ENCODE data around the gene FHIP1A. TPM values are rescaled to one million over a fixed set of nuclear protein-coding genes. Genes with fewer than 3 reads are reported as not detected.
A peak's percentile ranks its signal among the peaks of the same experiment; 100 is the strongest.

FHIP1A gene
- total RNA-seq, result under 0.01 and 0.32 TPM in 2 replicates

DNA sequence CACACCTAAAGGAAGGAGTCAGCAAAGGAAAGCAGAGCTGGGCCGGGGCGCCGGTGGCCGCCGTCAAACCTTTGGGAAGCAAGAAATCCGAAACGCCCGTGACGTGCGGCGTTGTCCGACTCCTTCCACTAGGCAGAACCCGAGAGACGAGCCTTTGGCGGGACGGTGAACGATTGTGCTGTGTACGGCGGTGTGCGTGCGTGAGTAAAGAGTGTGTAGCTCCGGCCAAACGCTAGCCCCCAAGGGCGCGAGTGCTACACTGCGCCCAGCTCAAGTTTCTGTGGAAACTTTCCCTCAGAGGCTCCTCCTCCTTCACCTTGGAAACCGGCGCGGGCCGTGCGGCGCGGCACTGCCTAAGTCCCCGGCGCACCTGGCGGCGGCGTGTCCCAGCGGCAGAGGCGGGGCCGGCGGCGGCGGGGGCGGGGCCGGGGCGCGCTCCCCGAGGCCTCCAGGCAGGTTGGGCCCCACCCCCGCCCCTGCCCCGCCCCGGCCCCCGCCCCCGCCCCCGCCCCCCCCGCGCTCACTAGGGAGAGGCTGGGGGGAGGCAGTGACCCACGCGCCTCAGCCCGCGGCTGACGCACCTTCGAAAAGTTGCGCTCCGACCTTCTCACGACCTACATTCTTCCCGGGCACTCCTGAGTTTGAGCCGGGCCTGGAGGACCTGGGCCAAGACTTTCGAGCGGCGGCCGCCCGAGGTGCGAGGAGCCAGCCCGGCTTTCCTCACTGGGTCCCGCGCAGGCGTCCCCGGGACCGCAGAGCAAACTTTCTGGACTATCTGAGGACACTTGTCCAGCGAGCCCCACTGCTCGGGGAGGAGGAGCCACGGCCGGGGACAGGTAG lies at the start of gene FHIP1A:
Gene FHIP1A (plus strand): TSS at position 547 of the 840 bp plus-strand sequence. CDS start 157,084 bp downstream, outside the sequence.
- DNase-seq (ENCODE audit: low read depth), result peak; percentile 45
- TF ChIP-seq, protein P1, sequence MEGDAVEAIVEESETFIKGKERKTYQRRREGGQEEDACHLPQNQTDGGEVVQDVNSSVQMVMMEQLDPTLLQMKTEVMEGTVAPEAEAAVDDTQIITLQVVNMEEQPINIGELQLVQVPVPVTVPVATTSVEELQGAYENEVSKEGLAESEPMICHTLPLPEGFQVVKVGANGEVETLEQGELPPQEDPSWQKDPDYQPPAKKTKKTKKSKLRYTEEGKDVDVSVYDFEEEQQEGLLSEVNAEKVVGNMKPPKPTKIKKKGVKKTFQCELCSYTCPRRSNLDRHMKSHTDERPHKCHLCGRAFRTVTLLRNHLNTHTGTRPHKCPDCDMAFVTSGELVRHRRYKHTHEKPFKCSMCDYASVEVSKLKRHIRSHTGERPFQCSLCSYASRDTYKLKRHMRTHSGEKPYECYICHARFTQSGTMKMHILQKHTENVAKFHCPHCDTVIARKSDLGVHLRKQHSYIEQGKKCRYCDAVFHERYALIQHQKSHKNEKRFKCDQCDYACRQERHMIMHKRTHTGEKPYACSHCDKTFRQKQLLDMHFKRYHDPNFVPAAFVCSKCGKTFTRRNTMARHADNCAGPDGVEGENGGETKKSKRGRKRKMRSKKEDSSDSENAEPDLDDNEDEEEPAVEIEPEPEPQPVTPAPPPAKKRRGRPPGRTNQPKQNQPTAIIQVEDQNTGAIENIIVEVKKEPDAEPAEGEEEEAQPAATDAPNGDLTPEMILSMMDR (IDR thresholded peaks at IDR 0.05; ENCODE audit: insufficient read depth, low read depth, low read length), result no peak
- H3K4me3 ChIP-seq (ENCODE audit: low read depth, low read length), result peak within 1 kb of the TSS; percentile 57

DNA sequence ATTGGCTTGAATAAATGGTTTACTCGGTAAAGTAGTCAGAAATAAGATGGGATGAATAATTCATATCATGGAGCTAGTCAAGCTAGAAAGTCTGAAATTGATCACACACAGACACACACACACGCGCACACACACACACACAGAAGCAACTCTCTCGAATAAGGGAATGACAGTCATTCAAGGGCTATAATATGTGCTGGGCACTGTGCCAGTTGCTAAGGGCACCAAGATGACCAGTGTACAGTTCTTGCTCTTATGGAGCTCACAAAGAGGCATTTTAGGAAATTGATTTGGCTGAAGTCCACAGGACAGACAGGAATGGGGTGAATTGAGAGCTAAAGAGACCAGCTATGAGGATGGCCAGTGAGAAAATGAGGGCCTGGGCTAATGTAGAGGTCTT lies 49.4 kb upstream of the FHIP1A start:
- DNase-seq (ENCODE audit: low read depth), result no peak

DNA sequence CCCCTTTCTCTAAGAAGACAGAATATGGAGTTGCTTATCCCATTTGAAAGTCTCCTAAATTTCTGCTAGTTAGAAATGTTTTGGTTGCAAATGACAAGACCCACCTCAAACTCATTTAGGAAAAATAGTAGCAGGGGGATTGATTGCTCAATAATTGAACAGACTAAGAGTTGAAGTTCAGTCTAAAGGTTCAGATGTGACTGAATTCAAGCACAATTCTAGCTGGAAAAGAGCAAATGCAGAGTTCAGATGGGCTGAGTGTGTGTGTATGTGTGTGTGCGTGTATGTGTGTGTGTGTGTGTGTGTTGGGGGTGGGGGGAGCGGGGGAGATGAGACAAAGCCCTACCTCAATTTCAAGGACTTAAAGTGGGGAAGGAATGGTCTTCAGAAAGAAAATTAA lies 47.9 kb upstream of the FHIP1A start:
- TF ChIP-seq, protein P1 (IDR thresholded peaks at IDR 0.05; ENCODE audit: insufficient read depth, low read depth, low read length), result no peak
- no peak for DNase-seq (ENCODE audit: low read depth)
- no peak overlapping the region for H3K4me3 ChIP-seq (ENCODE audit: low read depth, low read length)

More for the DNA sequence above, 49.4 kb upstream of the FHIP1A start:
- TF ChIP-seq, protein P1 (IDR thresholded peaks at IDR 0.05; ENCODE audit: insufficient read depth, low read depth, low read length), result no peak
- H3K4me3 ChIP-seq (ENCODE audit: low read depth, low read length), result no peak overlapping the region

DNA sequence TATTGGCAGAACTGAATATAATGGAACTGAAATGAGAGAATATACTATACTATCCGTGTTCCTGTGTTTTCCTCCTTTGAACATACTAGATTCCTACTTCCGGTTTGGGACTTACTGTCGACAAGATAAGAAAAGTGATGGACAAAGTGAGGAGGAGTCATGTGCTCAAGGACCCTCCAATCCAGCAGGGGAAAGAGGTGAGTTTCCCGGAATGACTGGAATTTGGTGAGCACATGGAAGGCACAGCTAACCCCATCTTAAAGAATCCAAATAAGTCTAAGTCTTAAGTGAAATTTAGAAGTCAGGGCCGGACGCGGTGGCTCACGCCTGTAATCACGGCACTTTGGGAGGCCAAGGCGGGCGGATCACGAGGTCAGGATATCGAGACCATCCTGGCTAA lies 47.0 kb upstream of the FHIP1A start:
- DNase-seq (ENCODE audit: low read depth), result no peak
- TF ChIP-seq, protein P1 (IDR thresholded peaks at IDR 0.05; ENCODE audit: insufficient read depth, low read depth, low read length), result no peak
- no peak overlapping the region for H3K4me3 ChIP-seq (ENCODE audit: low read depth, low read length)

DNA sequence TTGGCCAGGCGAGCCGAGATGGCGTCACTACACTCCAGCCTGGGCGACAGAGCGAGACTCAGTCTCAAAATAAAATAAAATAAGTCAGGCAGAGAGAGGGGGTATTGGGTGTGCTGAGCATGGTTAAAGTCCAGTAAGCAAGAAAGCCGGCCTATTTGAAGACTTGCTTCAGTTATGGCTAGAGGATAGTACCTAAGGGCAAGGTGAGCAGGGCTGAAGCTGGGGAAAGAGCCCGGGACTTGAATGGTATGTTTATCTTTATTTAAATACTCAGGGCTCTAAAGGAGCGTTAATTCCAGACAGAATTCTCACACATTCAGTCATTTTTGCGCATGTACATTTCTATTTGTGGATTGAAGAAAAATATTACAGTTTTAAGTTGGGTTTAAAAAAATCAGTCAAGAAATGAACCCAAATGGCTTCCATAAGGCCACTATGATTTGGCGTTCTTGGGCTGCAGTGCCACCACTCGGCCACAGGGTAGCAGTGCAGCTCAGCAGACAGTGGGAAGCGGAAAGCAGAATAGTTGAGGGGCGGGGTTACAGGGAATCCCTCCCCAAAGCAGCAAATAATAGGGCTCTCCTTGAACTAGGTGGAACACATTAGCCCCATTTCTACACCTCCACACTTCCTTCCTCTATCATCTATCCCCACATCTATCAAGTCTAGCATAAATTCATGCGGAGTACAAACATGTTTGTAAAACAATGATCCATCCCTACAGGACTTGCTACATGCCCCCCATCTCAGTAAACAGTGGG lies 46.4 kb upstream of the FHIP1A start:
- DNase-seq (ENCODE audit: low read depth), result peak; percentile 79
- TF ChIP-seq, protein P1 (IDR thresholded peaks at IDR 0.05; ENCODE audit: insufficient read depth, low read depth, low read length), result peak; percentile 100
- no peak overlapping the region for H3K4me3 ChIP-seq (ENCODE audit: low read depth, low read length)

DNA sequence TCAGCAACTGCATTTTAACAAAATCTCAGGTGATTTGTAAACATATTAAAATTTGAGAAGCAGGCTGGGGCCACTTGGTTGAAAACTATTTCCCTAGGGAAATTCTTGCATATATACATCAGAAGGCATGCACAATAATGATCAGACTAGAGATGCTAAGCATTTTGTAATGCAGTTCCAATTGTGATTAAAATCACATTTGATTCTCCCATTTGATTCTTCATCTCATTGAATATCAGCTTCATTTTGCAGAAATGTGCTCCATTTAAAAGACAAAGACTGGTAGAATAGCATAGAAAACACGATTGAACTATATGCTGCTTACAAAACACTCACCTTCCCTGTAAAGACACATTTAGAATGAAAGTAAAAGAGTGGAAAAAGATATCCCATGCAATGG lies 32.4 kb upstream of the FHIP1A start:
- H3K4me3 ChIP-seq (ENCODE audit: low read depth, low read length), result no peak overlapping the region

More for the DNA sequence above, 32.4 kb upstream of the FHIP1A start:
- no peak for DNase-seq (ENCODE audit: low read depth)
- TF ChIP-seq, protein P1 (IDR thresholded peaks at IDR 0.05; ENCODE audit: insufficient read depth, low read depth, low read length), result no peak

All from fibroblast of villous mesenchyme (primary cell).